Loucy (cell line): ENCODE measurements around the gene LAMA4.

Experiments used
- H2AFZ ChIP-seq: fragments of 200-600 bp; sonication (generic); 2 replicates; pipeline ENCODE4 v1.6.0; 2016; ENCODE audit warnings: antibody characterized with exemption, mild to moderate bottlenecking, low read length, moderate library complexity
- H3F3A ChIP-seq: fragments of 200-600 bp; 2 replicates; pipeline ENCODE4 v1.6.0; 2016; ENCODE audit warnings: antibody characterized with exemption, low read depth, mild to moderate bottlenecking
- H3K27me3 ChIP-seq: fragments of 200-600 bp; sonication (generic); 2 replicates; pipeline ENCODE4 v1.6.1; 2014; ENCODE audit warnings: low read length, mild to moderate bottlenecking; ENCODE audit not compliant: insufficient read depth, poor library complexity, severe bottlenecking
- H3K36me3 ChIP-seq: fragments of 200-600 bp; sonication (generic); 2 replicates; pipeline ENCODE4 v1.6.1; 2016; ENCODE audit warnings: low read length; ENCODE audit not compliant: insufficient read depth
- H3K4me1 ChIP-seq: fragments of 200-600 bp; sonication (generic); 2 replicates; pipeline ENCODE4 v1.5.1; 2014; ENCODE audit warnings: low read length, mild to moderate bottlenecking; ENCODE audit not compliant: insufficient read depth, poor library complexity, severe bottlenecking
- H3K4me2 ChIP-seq: fragments of 200-600 bp; sonication (generic); 2 replicates; pipeline ENCODE4 v1.6.0; 2014; ENCODE audit warnings: antibody characterized with exemption, low read length, low read depth, mild to moderate bottlenecking; ENCODE audit not compliant: poor library complexity, severe bottlenecking
- H3K4me3 ChIP-seq: fragments of 200-600 bp; sonication (generic); 2 replicates; pipeline ENCODE4 v1.5.1; 2014; ENCODE audit warnings: low read length, mild to moderate bottlenecking, mixed read lengths; ENCODE audit not compliant: poor library complexity, severe bottlenecking
- H3K79me2 ChIP-seq: fragments of 200-600 bp; sonication (generic); 2 replicates; pipeline ENCODE4 v1.6.1; 2014; ENCODE audit warnings: low read length; ENCODE audit not compliant: insufficient read depth
- H3K9ac ChIP-seq: fragments of 200-600 bp; sonication (generic); 2 replicates; pipeline ENCODE4 v1.6.0; 2014; ENCODE audit warnings: mild to moderate bottlenecking, low read depth, low read length, moderate library complexity; ENCODE audit not compliant: poor library complexity, severe bottlenecking
- H3K9me2 ChIP-seq: fragments of 200-600 bp; sonication (generic); replicated peaks from 2 replicates; pipeline ENCODE4 v1.6.1; 2016; ENCODE audit warnings: low read depth, low read length, mixed read lengths
- H3K9me3 ChIP-seq: fragments of 200-600 bp; sonication (generic); 2 replicates; pipeline ENCODE4 v1.6.1; 2014; ENCODE audit warnings: mild to moderate bottlenecking, antibody characterized with exemption, low read length, low read depth; ENCODE audit not compliant: insufficient read depth
- H4K20me1 ChIP-seq: fragments of 200-600 bp; sonication (generic); 2 replicates; pipeline ENCODE4 v1.6.0; 2014; ENCODE audit warnings: antibody characterized with exemption, low read length, mild to moderate bottlenecking; ENCODE audit not compliant: insufficient read depth, poor library complexity, severe bottlenecking
- EZH2phosphoT487 ChIP-seq: fragments of 200-600 bp; IDR thresholded peaks from 2 replicates; pipeline ENCODE4 v1.6.1; 2018; ENCODE audit warnings: antibody characterized with exemption, mild to moderate bottlenecking, moderate library complexity, borderline replicate concordance
- TF ChIP-seq, protein P1 (sequence below): fragments of 200-600 bp; sonication (generic); conservative IDR thresholded peaks from 2 replicates; pipeline ENCODE4 v1.5.1; 2014; ENCODE audit warnings: mild to moderate bottlenecking, antibody characterized with exemption, low read length

LAMA4 gene

DNA sequence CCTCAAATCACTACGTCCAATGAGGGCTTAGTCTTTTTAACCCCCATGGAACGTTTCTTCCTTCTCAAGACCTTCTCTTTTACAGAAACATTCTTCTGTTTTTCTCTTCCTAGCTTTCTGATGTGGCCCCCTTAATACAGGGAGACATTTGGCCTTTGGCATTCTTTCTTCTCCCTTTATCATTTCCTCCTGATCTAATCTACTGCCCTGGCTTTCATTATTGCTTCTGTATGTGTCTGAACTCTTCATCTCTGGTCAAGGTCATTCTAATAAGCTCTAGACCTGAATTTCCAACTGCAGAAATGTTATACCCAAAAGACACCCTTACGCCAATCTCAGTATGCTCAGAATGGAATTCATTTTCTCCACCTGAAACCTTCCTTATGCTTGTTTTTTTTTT is 18.4 kb upstream of the LAMA4 start:
- Histone ChIP-seq H3F3A (no peaks in the 10 kb centered on the region), H3K36me3 (no peaks in the 10 kb centered on the region), H3K9me3 (no peaks in the 10 kb centered on the region), H2AFZ (no peak overlapping the region), H3K4me1 (no peaks in the 10 kb centered on the region), H3K4me2 (no peak overlapping the region), H3K27me3 (peaks cover 66% of the 10 kb centered on the region), H3K79me2 (no peaks in the 10 kb centered on the region), H3K9me2 (no peaks in the 10 kb centered on the region), H3K4me3 (no peak overlapping the region), H4K20me1 (no peaks in the 10 kb centered on the region), H3K9ac (no peak overlapping the region)
- no peak for TF ChIP-seq EZH2phosphoT487
- TF ChIP-seq, protein P1, sequence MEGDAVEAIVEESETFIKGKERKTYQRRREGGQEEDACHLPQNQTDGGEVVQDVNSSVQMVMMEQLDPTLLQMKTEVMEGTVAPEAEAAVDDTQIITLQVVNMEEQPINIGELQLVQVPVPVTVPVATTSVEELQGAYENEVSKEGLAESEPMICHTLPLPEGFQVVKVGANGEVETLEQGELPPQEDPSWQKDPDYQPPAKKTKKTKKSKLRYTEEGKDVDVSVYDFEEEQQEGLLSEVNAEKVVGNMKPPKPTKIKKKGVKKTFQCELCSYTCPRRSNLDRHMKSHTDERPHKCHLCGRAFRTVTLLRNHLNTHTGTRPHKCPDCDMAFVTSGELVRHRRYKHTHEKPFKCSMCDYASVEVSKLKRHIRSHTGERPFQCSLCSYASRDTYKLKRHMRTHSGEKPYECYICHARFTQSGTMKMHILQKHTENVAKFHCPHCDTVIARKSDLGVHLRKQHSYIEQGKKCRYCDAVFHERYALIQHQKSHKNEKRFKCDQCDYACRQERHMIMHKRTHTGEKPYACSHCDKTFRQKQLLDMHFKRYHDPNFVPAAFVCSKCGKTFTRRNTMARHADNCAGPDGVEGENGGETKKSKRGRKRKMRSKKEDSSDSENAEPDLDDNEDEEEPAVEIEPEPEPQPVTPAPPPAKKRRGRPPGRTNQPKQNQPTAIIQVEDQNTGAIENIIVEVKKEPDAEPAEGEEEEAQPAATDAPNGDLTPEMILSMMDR, result no peak

DNA sequence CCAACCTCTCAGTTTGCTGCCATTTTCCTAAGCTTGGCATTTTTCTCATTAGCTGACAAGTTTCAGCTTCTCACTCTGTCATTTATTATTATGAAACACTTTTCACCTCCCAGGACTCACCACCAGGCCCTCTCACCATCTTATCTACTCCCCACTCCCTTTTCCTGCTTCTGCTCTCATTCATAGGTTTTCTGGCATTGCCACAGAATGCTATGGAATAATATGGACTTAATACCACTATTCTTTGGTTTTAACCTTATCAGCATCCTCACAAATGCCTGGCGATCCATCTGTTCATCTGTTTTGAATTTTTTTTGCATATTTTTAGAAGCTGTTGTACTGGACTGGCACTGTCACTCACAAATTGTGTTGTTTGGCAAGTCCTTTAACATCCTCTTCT is 16.4 kb upstream of the LAMA4 start:
- Histone ChIP-seq H3K4me1 (no peaks in the 10 kb centered on the region), H3F3A (no peaks in the 10 kb centered on the region), H3K9me3 (no peaks in the 10 kb centered on the region), H4K20me1 (no peaks in the 10 kb centered on the region), H3K79me2 (no peaks in the 10 kb centered on the region), H3K27me3 (peaks cover 66% of the 10 kb centered on the region), H3K4me2 (no peak overlapping the region), H2AFZ (no peak overlapping the region), H3K9ac (no peak overlapping the region), H3K4me3 (no peak overlapping the region), H3K9me2 (no peaks in the 10 kb centered on the region), H3K36me3 (no peaks in the 10 kb centered on the region)
- no peak for TF ChIP-seq EZH2phosphoT487
- TF ChIP-seq, protein P1, result no peak

DNA sequence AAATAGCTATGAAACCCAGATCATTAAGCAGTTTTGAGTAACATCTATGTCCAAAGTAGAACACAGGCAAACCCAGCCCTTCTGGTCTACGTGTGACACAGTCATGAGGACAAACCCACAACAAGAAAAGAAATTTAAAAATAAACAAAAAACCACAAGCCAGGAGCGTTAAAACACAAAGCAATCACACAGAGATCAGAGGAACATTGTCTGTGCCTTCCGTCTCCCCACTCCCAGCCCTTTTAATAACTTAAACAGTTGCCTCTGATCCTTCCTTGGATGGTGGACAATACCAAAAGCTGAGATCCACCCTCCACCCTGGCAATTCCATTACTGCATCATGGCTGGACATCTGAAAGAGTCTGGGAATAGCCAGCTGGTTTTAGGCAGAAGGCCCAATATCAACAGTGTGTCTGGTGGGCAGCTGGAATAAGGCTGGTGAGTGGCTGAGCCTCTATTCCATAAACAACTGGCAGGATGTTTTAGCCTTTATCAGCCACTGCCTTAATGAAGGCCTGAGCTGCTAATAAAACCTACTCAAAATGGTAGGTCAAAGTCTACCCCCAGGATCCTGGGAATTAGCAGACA is 15.7 kb upstream of the LAMA4 start:
- Histone ChIP-seq H3K4me1 (no peaks in the 10 kb centered on the region), H3K4me2 (no peak overlapping the region)

More for the DNA sequence above, 15.7 kb upstream of the LAMA4 start:
- peaks cover 66% of the 10 kb centered on the region for H3K27me3 ChIP-seq
- no peak overlapping the region for H2AFZ ChIP-seq
- H3F3A ChIP-seq, result no peaks in the 10 kb centered on the region
- H3K36me3 ChIP-seq, result no peaks in the 10 kb centered on the region
- no peak overlapping the region for H3K4me3 ChIP-seq
- H3K9me3 ChIP-seq, result no peaks in the 10 kb centered on the region
- H4K20me1 ChIP-seq, result no peaks in the 10 kb centered on the region
- H3K9me2 ChIP-seq, result no peaks in the 10 kb centered on the region
- TF ChIP-seq EZH2phosphoT487, result no peak
- TF ChIP-seq, protein P1, result no peak
- no peaks in the 10 kb centered on the region for H3K79me2 ChIP-seq
- H3K9ac ChIP-seq, result no peak overlapping the region
